Measurements from ENCODE around the gene MAG. TPM values are rescaled to one million over a fixed set of nuclear protein-coding genes. Genes with fewer than 3 reads are reported as not detected.

MAG gene
- total and polyA plus RNA-seq, 12 donors: 0.33 to 45.0 (median 2.1) TPM; not detected in 1

GRCh38 chr19:35362261-35363000 lies 70.5 kb downstream of the MAG start:
- Histone ChIP-seq H3K4me3 (no peak overlapping the region), H3K36me3 (replicated peaks in 1 of 2) (no peaks in the 10 kb centered on the region), H3K9me3 (replicated peaks in 1 of 3) (no peaks in the 10 kb centered on the region), H3K27ac (no peak overlapping the region), H3K4me1 (replicated peaks in 1 of 2) (no peaks in the 10 kb centered on the region), H3K27me3 (no peaks in the 10 kb centered on the region)
- intact Hi-C loops (cut with DNase I): no loop called here
- DNase-seq: peak in 1 of 7 donors; percentile 30
- 79 to 83% (median 80%) methylated on average over 10 to 14 of the region's 14 CpGs; no CpG with 5 or more reads in 1 of the 4 donors for WGBS, 4 donors
- TF ChIP-seq, protein P1, sequence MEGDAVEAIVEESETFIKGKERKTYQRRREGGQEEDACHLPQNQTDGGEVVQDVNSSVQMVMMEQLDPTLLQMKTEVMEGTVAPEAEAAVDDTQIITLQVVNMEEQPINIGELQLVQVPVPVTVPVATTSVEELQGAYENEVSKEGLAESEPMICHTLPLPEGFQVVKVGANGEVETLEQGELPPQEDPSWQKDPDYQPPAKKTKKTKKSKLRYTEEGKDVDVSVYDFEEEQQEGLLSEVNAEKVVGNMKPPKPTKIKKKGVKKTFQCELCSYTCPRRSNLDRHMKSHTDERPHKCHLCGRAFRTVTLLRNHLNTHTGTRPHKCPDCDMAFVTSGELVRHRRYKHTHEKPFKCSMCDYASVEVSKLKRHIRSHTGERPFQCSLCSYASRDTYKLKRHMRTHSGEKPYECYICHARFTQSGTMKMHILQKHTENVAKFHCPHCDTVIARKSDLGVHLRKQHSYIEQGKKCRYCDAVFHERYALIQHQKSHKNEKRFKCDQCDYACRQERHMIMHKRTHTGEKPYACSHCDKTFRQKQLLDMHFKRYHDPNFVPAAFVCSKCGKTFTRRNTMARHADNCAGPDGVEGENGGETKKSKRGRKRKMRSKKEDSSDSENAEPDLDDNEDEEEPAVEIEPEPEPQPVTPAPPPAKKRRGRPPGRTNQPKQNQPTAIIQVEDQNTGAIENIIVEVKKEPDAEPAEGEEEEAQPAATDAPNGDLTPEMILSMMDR (IDR thresholded peaks at IDR 0.05): no peak
- TF ChIP-seq POLR2A (IDR thresholded peaks at IDR 0.05): no peak

DNA sequence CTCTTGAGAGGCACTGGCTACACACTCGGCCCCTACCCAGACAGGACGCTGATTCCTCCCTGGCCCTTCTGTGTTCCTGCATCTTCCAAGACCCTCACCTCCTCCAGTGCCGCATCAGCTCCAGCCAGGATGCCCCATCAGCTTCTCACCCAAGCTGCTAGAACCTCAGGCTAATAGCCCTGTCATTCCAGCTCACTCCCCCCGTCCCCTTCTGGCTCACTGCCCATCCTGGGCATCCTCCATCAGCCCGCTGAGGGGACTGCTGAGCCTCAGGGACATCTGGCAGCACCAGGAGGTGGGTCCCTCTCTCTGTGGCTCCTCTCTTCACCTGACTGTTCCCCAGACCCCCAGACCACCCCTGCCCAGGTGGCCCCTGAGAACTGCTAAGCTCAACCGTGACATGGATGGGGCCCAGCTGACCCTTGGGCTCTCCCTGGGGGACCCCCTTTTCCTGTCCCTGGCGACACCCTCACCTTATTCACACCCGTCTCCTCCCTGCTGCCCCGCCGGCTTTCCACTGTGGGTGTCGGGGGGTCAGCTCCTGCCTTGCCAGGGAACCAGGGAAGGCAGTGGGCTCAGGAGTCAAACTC lies 71.1 kb downstream of the MAG start:
- WGBS, 4 donors: 85 to 88% (median 88%) methylated on average over 7 to 11 of the region's 11 CpGs; no CpG with 5 or more reads in 1 of the 4 donors
- no peaks in the 10 kb centered on the region for H3K9me3 ChIP-seq (replicated peaks in 1 of 3)
- TF ChIP-seq, protein P1 (IDR thresholded peaks at IDR 0.05): no peak
- no peak for TF ChIP-seq POLR2A (IDR thresholded peaks at IDR 0.05)
- no peak overlapping the region for H3K4me3 ChIP-seq
- intact Hi-C loops (cut with DNase I): no loop called here
- H3K27ac ChIP-seq: no peak overlapping the region
- peak in 1 of 7 donors; percentile 33 for DNase-seq
- H3K36me3 ChIP-seq (replicated peaks in 1 of 2): no peaks in the 10 kb centered on the region
- H3K27me3 ChIP-seq: no peaks in the 10 kb centered on the region
- H3K4me1 ChIP-seq (replicated peaks in 1 of 2): no peaks in the 10 kb centered on the region

Small RNAs within 50 kb of the gene (microRNA-seq; reads per million reads assigned to microRNA genes)
- 0 to 0.85 (median 0.38) reads per million in 3 donors for gene MIR5196

Other genes starting within 250 kb of the MAG start
- gene FXYD3, start 176.3 kb upstream of the MAG start, total RNA-seq: 1 to 10 TPM in 2 of 9 donors, under 1 TPM in 3, not detected in 4; 0.34 to 4.6 (median 0.75) TPM
- gene FXYD3, start 176.3 kb upstream of the MAG start, polyA plus RNA-seq: 1 to 10 TPM in 2 of 3 donors, under 1 TPM in 1; 0.35 to 4.0 (median 4.0) TPM
- 1 to 10 TPM in 6 of 9 donors, under 1 TPM in 3; 0.17 to 4.4 (median 1.0) TPM for gene LGI4, start 157.1 kb upstream of the MAG start, total RNA-seq
- 10 to 100 TPM in 2 of 3 donors, 1 to 10 TPM in 1; 1.8 to 22.4 (median 19.5) TPM for gene LGI4, start 157.1 kb upstream of the MAG start, polyA plus RNA-seq
- 10 to 100 TPM in 3 of 9 donors, 1 to 10 TPM in 5, not detected in 1; 2.0 to 16.1 (median 6.6) TPM for gene FXYD1, start 153.3 kb upstream of the MAG start, total RNA-seq
- 10 to 100 TPM in 2 of 3 donors, 1 to 10 TPM in 1; 5.5 to 58.6 (median 45.7) TPM for gene FXYD1, start 153.3 kb upstream of the MAG start, polyA plus RNA-seq
- under 1 TPM in 1 of 9 donors, not detected in 8; 0.39 TPM for gene FXYD7, start 148.9 kb upstream of the MAG start, total RNA-seq
- under 1 TPM in 2 of 3 donors, not detected in 1; 0.64 to 0.67 TPM for gene FXYD7, start 148.9 kb upstream of the MAG start, polyA plus RNA-seq
- 10 to 100 TPM in 8 of 9 donors, 1 to 10 TPM in 1; 4.2 to 68.4 (median 30.4) TPM for gene FXYD5, start 137.4 kb upstream of the MAG start, total RNA-seq
- 100 to 1,000 TPM in 1 of 3 donors, 10 to 100 TPM in 2; 34.6 to 123 (median 84.2) TPM for gene FXYD5, start 137.4 kb upstream of the MAG start, polyA plus RNA-seq
- under 1 TPM in 2 of 9 donors, not detected in 7; 0.06 to 0.18 TPM for gene FAM187B, start 63.4 kb upstream of the MAG start, total RNA-seq
- gene FAM187B, start 63.4 kb upstream of the MAG start, polyA plus RNA-seq: under 1 TPM in 2 of 3 donors, not detected in 1; 0.13 to 0.48 TPM
- 100 to 1,000 TPM in 1 of 9 donors, 10 to 100 TPM in 8; 30.2 to 106 (median 54.7) TPM for gene LSR, start 43.2 kb upstream of the MAG start, total RNA-seq
- 10 to 100 TPM in 2 of 3 donors, 1 to 10 TPM in 1; 8.2 to 87.8 (median 62.7) TPM for gene LSR, start 43.2 kb upstream of the MAG start, polyA plus RNA-seq
- gene USF2, start 23.2 kb upstream of the MAG start, total RNA-seq: 100 to 1,000 TPM in 8 of 9 donors, 10 to 100 TPM in 1; 50.6 to 220 (median 145) TPM
- 100 to 1,000 TPM; 116 to 302 (median 169) TPM for gene USF2, start 23.2 kb upstream of the MAG start, polyA plus RNA-seq
- 1 to 10 TPM in 2 of 9 donors, under 1 TPM in 3, not detected in 4; 0.57 to 1.7 (median 0.90) TPM for gene HAMP, start 9.6 kb upstream of the MAG start, total RNA-seq
- gene HAMP, start 9.6 kb upstream of the MAG start, polyA plus RNA-seq: 1 to 10 TPM in 2 of 3 donors, under 1 TPM in 1; 0.84 to 9.3 (median 1.5) TPM
- 10 to 100 TPM in 2 of 9 donors, 1 to 10 TPM in 7; 1.8 to 16.1 (median 7.3) TPM for gene CD22, start 37.0 kb downstream of the MAG start, total RNA-seq
- gene CD22, start 37.0 kb downstream of the MAG start, polyA plus RNA-seq: 1 to 10 TPM; 3.5 to 6.4 (median 4.2) TPM
- under 1 TPM in 1 of 9 donors, not detected in 8; 0.11 TPM for gene FFAR1, start 55.7 kb downstream of the MAG start, total RNA-seq
- gene FFAR1, start 55.7 kb downstream of the MAG start, polyA plus RNA-seq: under 1 TPM in 1 of 3 donors, not detected in 2; 0.03 TPM
- gene FFAR3, start 66.3 kb downstream of the MAG start, total RNA-seq: under 1 TPM in 2 of 9 donors, not detected in 7; 0.11 to 0.18 TPM
- gene FFAR3, start 66.3 kb downstream of the MAG start, polyA plus RNA-seq: under 1 TPM in 2 of 3 donors, not detected in 1; 0.16 to 0.17 TPM
- not detected for gene GPR42, start 78.9 kb downstream of the MAG start, total RNA-seq
- gene GPR42, start 78.9 kb downstream of the MAG start, polyA plus RNA-seq: not detected
- gene FFAR2, start 156.1 kb downstream of the MAG start, total RNA-seq: under 1 TPM in 3 of 9 donors, not detected in 6; 0.11 to 0.52 (median 0.29) TPM
- gene FFAR2, start 156.1 kb downstream of the MAG start, polyA plus RNA-seq: under 1 TPM; 0.33 to 0.88 (median 0.40) TPM
- gene KRTDAP, start 198.3 kb downstream of the MAG start, total RNA-seq: not detected
- gene KRTDAP, start 198.3 kb downstream of the MAG start, polyA plus RNA-seq: not detected
- 10 to 100 TPM in 5 of 9 donors, 1 to 10 TPM in 4; 2.7 to 39.4 (median 17.1) TPM for gene DMKN, start 221.5 kb downstream of the MAG start, total RNA-seq
- 10 to 100 TPM; 29.3 to 70.5 (median 63.2) TPM for gene DMKN, start 221.5 kb downstream of the MAG start, polyA plus RNA-seq
- not detected for gene SBSN, start 236.2 kb downstream of the MAG start, total RNA-seq
- under 1 TPM in 1 of 3 donors, not detected in 2; 0.77 TPM for gene SBSN, start 236.2 kb downstream of the MAG start, polyA plus RNA-seq
- not detected for gene GAPDHS, start 241.3 kb downstream of the MAG start, total RNA-seq
- not detected for gene GAPDHS, start 241.3 kb downstream of the MAG start, polyA plus RNA-seq